HG02938 (cell line): ENCODE data around the gene GLTPD2.

ENCODE experiments used
- ATAC-seq: cut with Tn5 transposase; IDR thresholded peaks from one replicate; pipeline ENCODE4 v1.9.1; 2021; ENCODE audit warnings: mild to moderate bottlenecking, moderate library complexity; ENCODE audit not compliant: unreplicated experiment

The GLTPD2 gene

DNA sequence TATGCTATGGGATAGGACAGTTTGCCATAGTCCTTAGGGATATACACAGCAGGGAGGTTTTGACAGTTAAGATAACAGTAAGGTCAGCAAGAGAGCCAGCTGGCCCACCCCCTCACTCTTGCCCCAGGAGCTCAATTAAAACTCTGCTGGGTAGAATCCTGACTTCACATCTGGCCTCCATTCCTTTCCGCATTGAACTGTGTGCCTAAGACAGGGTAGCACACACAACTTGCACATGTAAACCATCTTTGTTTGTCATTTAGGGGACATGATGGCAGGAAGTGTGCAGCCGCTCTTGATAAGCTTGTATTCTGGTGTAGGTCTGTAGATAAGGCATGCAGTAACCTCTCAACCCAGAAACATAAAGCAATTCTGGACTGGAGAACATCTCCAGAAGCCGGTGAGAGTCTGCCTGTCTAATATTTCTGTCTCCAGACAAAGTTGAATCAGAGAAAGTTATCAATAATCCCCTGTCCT, 49.6 kb downstream of the GLTPD2 start:
- ATAC-seq = no peak

DNA sequence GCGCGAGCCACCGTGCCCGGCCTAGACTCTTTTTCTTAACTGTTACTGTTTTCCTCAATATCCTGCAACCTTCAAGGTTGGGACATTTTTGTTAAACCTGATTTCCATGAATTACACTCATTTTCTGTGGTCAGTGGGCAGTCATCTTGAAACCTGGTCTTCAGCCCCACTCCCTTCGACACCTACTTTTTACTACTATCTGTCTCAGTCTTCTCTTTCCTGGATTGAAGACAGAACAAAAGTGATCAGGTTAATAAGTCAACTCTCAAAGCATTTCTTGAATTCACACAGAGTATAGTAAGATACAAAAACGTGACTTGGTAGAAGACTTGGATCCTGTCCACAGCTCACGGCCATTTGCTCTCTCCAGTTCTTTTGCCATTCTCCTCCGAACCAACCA, 50.5 kb downstream of the GLTPD2 start:
- ATAC-seq = no peak
